Stimulated activated naive CD4-positive, alpha-beta T cell (primary cell): ENCODE measurements around the gene PLOD1.
A peak's percentile ranks its signal among the peaks of the same experiment; 100 is the strongest.
"Not testable (repeated sequence)": the region's sequence is repeated elsewhere in the genome, so short reads cannot be mapped to it uniquely, and the experiment has no call there.

Source experiments
- DNase-seq, 6 experiments: peaks; one replicate each; lab custom pipeline; 2025; lab: John Stamatoyannopoulos, UW

Gene PLOD1

GRCh38 chr1:11912482-11913216, 21.9 kb upstream of the PLOD1 start:
- DNase-seq, result not testable (repeated sequence)

- DNase-seq, result no peak
Measured at GRCh38 chr1:11913291-11913690, 21.2 kb upstream of the PLOD1 start.

- DNase-seq, result no peak
Measured at GRCh38 chr1:11914024-11914423, 20.5 kb upstream of the PLOD1 start.

- DNase-seq, result no peak
Measured at GRCh38 chr1:11918799-11919519, 15.6 kb upstream of the PLOD1 start.

GRCh38 chr1:11919621-11920020, 14.9 kb upstream of the PLOD1 start:
- DNase-seq, result no peak

GRCh38 chr1:11920239-11920903, 14.1 kb upstream of the PLOD1 start:
- DNase-seq, result no peak

GRCh38 chr1:11921022-11921421, 13.5 kb upstream of the PLOD1 start:
- DNase-seq, result no peak

GRCh38 chr1:11923069-11923826, 11.3 kb upstream of the PLOD1 start:
- no peak for DNase-seq

GRCh38 chr1:11923827-11924113, 10.7 kb upstream of the PLOD1 start:
- DNase-seq, result no peak

- DNase-seq, result no peak
Measured at GRCh38 chr1:11924334-11925195, 10.0 kb upstream of the PLOD1 start.

GRCh38 chr1:11925196-11925937, 9.2 kb upstream of the PLOD1 start:
- DNase-seq, result not testable (repeated sequence)

- DNase-seq, result peak in 1 of 6 experiments; percentile 42
Measured at GRCh38 chr1:11925938-11926292, 8.6 kb upstream of the PLOD1 start.

- DNase-seq, result no peak
Measured at GRCh38 chr1:11927866-11928592, 6.5 kb upstream of the PLOD1 start.

- no peak for DNase-seq
Measured at GRCh38 chr1:11929849-11930248, 4.7 kb upstream of the PLOD1 start.

GRCh38 chr1:11930571-11931445, 3.7 kb upstream of the PLOD1 start:
- DNase-seq, result no peak

- DNase-seq, result no peak
Measured at GRCh38 chr1:11931845-11932244, 2.7 kb upstream of the PLOD1 start.

GRCh38 chr1:11935057-11935412, 518 bp downstream of the PLOD1 start:
- no peak for DNase-seq

GRCh38 chr1:11935733-11936132, 1.2 kb downstream of the PLOD1 start:
- not testable (repeated sequence) for DNase-seq
